GM12801 (cell line): Measurements from ENCODE around the gene MLLT1.

Source experiments
- TF ChIP-seq, protein P1 (sequence below): IDR thresholded peaks from one replicate; pipeline ENCODE4 v1.5.1; 2011; ENCODE audit warnings: control low read depth; ENCODE audit not compliant: insufficient read length; ENCODE audit errors: extremely low read depth

MLLT1 gene

DNA sequence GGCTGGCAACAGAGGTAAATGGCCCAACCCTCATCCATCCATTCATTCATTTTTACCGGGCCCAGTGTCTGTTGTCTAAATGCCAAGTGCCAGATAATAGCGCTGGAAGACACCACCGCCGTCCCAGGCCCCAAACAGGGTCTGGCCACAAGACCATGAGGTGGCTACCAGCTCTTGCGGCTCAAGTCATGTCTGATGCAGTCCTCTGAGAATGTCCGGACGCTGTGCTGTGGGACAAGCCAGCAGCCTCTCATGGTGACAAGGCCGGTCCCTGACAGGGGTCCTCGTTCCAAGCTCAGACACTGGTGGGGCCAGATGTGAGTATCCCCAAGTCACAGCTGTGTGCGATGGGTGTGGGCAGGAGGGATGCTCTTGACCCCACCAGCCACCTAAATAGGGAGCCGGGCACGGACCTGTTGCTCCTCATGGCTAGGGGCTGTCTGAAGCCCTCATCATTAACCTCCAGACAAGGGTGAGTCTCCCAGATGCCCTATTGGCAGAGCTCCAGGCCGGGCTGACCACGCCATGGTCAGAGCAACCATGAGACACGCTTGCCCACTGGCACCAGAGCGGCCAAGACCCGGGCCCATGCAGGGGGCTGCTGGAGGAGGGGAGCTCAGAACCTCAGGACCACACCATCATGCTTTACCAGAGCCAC is 58.4 kb downstream of the MLLT1 start:
- TF ChIP-seq, protein P1, sequence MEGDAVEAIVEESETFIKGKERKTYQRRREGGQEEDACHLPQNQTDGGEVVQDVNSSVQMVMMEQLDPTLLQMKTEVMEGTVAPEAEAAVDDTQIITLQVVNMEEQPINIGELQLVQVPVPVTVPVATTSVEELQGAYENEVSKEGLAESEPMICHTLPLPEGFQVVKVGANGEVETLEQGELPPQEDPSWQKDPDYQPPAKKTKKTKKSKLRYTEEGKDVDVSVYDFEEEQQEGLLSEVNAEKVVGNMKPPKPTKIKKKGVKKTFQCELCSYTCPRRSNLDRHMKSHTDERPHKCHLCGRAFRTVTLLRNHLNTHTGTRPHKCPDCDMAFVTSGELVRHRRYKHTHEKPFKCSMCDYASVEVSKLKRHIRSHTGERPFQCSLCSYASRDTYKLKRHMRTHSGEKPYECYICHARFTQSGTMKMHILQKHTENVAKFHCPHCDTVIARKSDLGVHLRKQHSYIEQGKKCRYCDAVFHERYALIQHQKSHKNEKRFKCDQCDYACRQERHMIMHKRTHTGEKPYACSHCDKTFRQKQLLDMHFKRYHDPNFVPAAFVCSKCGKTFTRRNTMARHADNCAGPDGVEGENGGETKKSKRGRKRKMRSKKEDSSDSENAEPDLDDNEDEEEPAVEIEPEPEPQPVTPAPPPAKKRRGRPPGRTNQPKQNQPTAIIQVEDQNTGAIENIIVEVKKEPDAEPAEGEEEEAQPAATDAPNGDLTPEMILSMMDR = no peak

DNA sequence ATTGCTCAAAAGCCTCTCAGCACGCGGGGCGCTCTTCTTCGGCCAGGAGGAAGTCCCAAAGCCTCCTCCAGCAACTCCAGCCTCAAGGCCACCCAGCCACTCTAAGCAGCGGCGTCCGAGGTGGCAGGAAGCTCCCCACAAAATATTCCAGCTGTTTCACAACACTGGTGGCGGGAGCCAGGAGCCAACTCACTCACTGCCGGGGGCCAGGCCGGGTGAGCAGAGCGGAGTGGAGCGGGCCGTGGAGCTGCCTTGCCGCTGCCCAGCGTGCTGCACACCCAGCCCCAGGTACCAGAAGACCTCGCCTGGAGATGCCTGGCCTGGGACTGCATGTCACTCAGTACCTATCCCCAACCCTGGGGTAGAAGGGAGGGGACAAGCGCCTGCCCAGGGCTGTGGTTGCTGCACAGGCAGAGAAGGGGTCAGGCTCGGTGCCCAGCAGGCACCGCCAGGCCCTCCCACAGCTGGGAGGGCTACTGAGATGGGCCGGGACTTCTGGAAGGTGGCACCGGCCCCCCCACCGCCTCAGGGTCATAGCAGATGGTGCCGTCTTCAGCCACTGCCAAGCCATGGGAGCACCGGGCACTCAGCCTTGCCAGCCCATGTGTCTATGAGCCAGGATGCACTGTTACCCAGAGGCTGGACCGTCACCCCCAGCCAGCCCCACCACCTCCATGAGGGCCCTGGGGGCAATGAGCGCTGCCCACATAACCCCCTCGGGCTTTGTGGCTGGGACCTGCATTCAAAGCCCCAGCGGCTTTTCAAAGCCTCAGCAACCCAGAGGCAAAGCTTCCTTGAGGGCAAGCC is 59.2 kb downstream of the MLLT1 start:
- TF ChIP-seq, protein P1 = no peak

DNA sequence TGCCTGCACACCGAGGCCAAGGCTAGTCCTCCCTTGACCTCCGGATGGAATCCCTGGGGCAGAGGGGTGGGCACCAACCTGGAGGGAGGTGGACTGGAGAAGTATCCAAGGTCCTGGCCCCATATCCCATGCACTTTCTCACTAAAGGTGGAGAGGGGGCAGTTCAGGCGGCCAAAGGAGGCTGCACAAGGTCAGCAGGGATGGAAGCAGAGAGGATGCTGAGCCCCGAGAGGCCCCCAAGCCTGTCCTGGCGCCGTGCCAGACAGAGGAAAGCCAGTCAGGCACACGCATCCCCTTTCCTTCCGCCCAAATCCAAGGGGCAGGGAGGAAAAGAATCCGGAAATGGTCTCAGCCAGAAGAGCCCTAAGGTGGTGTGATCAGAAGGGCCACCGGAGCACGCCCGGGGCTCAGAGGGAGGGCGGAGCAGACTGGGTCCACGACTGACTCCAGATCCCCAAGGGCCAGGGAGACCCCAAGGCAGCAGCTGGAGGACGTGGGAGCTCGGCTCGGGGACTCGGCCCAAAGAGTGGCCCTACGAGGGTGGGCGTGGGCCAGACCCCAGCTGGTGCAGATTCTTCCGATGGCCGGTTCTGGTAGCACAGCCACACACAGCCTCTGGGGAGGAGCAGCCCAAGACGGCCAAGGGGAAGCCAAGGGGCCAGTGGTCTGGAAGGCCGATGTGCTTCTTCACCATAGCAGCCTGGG is 60.0 kb downstream of the MLLT1 start:
- TF ChIP-seq, protein P1 = no peak

DNA sequence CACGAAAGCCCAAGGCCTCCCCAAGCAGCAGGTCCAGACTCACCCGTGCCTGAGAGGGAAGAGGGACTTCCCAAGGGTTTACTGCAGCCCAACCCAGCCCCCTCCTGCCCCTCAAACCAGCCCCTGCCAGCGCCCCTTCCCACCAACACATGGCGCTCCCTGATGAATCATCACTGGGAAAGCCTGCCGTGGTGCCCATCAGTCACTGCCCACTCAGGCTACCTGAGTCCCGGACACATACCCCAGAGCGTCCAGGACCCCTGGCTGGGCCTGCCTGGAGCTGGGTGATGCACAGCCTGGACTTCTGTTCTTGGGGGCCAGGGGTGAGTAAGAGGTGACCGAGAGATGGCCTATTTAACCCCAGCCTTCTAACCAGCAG is 60.6 kb downstream of the MLLT1 start:
- TF ChIP-seq, protein P1 = no peak

GRCh38 chr19:6218491-6219146 is 61.2 kb downstream of the MLLT1 start:
- TF ChIP-seq, protein P1 = no peak

DNA sequence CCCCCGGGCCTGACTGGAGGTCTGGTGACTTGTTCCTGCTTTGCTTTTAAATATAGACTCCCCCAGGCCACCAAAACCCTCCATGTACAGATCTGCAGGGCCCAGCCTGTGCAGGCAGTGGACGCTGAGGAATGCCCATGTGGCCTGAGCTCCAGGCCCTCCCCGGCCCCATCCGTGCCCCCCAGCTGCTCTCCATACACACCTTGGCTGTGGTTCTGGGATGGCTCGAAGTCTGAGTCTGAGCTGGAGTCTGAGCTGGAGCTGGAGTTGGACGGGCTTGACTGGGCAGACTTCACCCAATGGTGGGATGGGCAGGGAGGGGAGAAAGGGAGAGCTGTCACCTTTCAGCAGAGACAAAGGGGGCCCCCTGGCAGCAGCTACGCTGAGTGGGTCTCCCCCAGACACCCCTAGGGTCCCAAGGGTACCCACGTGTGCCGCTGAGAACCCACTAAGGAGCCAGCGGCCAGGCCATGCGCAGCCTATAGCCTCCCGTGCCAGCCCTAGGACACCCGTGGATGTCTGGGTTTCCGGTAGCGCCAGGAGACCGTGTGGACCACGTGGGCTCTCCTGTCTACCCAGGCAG is 61.9 kb downstream of the MLLT1 start:
- TF ChIP-seq, protein P1 = no peak
